Thymus (tissue), 11 donors: Measurements from ENCODE around the gene GLYR1. TPM values are rescaled to one million over a fixed set of nuclear protein-coding genes. Genes with fewer than 3 reads are reported as not detected.

Source experiments
- DNase-seq, 9 donors: peaks; one replicate each; pipeline ENCODE4 v3.0.0-alpha.2; 2013; ENCODE audit warnings: low spot score in 9 of 9, low read depth in 6 of 9, missing footprints in 1 of 9
- H3K27ac ChIP-seq, 2 donors: one replicate each; pipeline ENCODE4 v1.5.1; 2013; ENCODE audit warnings: control low read depth in 1 of 2, low read depth in 1 of 2, low read length in 1 of 2, mild to moderate bottlenecking in 1 of 2, moderate library complexity in 1 of 2
- H3K27me3 ChIP-seq, 2 donors: one replicate each; pipeline ENCODE4 v1.5.1; 2013; ENCODE audit warnings: low read length in 1 of 2; ENCODE audit not compliant: control insufficient read depth in 2 of 2, insufficient read depth in 1 of 2
- H3K36me3 ChIP-seq, 2 donors: one replicate each; pipeline ENCODE4 v1.5.1; 2013; ENCODE audit warnings: low read length in 1 of 2, mild to moderate bottlenecking in 1 of 2, moderate library complexity in 1 of 2; ENCODE audit not compliant: control insufficient read depth in 2 of 2, insufficient read depth in 2 of 2
- H3K4me1 ChIP-seq, 2 donors: one replicate each; pipeline ENCODE4 v1.5.1; 2013; ENCODE audit warnings: low read length in 2 of 2; ENCODE audit not compliant: control insufficient read depth in 2 of 2, insufficient read depth in 2 of 2
- H3K4me3 ChIP-seq, 2 donors: one replicate each; pipeline ENCODE4 v1.5.1; 2013; ENCODE audit warnings: low read length in 2 of 2, control low read depth in 1 of 2, mild to moderate bottlenecking in 1 of 2
- H3K9me3 ChIP-seq, 2 donors: one replicate each; pipeline ENCODE4 v1.5.1; 2013; ENCODE audit warnings: low read length in 1 of 2, mild to moderate bottlenecking in 1 of 2; ENCODE audit not compliant: control insufficient read depth in 2 of 2, insufficient read depth in 1 of 2
- WGBS: extraction: QIAGEN DNeasy Blood & Tissue Kit; methylation state at CpG from one replicate; pipeline ENCODE4 v1.1.7; 2013; 5-methylcytosine and 5-hydroxymethylcytosine counted together
- polyA plus RNA-seq: library from polyadenylated mRNA; stranded (reverse); fragments of 200-250 nt; gene quantifications from one replicate; pipeline ENCODE4 v1.2.3, GENCODE V29; 2013
- total RNA-seq: library from RNA; stranded (reverse); fragments of 120-200 nt; gene quantifications from one replicate; pipeline ENCODE4 v1.2.4, GENCODE V29; 2013
- donor health status: healthy.

The GLYR1 gene
- total and polyA plus RNA-seq, 2 donors = 36.4 to 59.1 TPM

DNA sequence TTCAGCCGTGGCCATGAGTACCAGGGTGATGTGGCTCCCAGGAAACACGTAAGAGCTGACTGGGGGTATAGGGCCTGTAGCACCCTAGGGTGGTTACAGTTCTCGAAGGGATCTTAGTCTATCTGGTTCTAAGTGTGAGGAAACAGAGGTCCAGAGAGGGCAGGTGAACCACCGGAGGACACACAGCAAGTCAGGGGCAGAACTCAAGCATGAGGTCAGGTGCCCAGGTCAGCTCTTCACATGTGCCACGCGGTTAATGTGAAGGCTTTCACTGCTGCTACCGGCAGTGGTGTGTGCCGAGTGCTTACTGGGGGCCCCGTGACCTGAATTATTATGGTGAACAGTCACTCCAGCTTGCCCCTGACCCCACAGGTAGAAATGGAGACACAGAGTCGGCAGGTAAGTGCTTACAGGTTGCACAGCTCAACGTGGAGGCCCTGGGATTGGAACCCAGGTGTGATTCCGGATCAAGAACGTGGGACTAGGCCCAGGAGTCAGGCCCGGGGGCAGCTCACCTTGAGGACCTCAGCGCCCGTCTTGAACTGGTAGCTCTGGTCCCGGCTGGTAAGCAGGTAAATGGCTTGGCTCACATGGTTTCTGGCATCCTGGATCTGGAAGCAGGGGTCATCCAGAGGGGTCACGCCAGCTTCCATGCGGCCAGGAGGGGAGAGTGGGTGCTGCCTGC is 47.8 kb downstream of the GLYR1 start:
- Histone ChIP-seq H3K4me3 (no peak overlapping the region), H3K9me3 (peaks cover 0 to 5% of the 10 kb centered on the region in 2 donors), H3K27me3 (no peaks in the 10 kb centered on the region), H3K36me3 (peaks cover 6 to 13% of the 10 kb centered on the region in 2 donors), H3K4me1 (peaks cover 7 to 24% of the 10 kb centered on the region in 2 donors), H3K27ac (no peak overlapping the region)
- no peak for DNase-seq
- 97% methylated on average over 19 of the region's 19 CpGs for WGBS

DNA sequence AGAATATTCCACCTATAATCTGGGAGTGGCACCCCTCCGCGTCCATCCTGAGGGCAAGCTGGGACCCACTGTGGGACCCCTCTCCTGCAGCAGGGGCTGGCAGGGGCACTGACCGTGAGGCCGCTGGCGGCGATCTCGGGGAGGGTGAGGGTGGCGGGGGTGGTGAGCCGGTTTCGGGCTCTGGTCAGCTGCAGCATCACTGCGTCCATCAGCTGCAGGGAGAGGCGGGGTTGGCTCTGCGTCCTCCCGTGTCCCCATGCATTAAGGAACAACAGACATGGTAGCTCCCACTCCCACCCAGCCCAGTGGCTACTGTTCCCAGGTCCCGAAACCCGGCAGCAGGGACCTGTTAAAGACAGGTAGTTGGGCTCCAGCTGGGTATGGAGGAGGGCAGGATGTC is 48.6 kb downstream of the GLYR1 start:
- H3K4me3 ChIP-seq = no peak overlapping the region
- H3K27ac ChIP-seq = no peak overlapping the region
- H3K4me1 ChIP-seq = peaks cover 7 to 22% of the 10 kb centered on the region in 2 donors
- peaks cover 0 to 5% of the 10 kb centered on the region in 2 donors for H3K9me3 ChIP-seq
- DNase-seq = no peak
- WGBS = 98% methylated on average over 16 of the region's 16 CpGs
- H3K27me3 ChIP-seq = no peaks in the 10 kb centered on the region
- H3K36me3 ChIP-seq = peaks cover 2 to 7% of the 10 kb centered on the region in 2 donors

DNA sequence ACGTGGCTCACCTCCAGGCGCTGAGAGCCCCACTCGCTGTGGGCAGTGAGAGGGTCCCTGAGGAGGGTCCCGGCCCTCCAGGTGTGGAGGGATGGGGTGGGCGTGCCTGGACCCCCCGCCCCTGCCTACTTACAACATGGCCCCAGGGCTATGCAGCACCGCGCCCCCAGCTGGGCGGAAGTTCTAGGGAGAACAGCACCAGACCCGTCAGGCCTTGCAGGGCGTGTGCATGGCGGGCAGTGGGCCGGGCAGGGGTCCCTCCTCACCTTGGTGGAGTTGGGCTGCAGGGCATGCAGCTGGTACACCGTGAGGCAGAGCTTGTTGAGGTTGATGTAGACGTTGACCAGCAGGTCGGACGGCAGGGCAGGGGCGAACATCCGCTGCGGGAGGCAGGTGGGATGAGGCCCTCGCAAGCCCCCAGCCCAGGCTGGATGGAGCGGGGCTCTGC is 49.3 kb downstream of the GLYR1 start:
- peaks cover 0 to 5% of the 10 kb centered on the region in 2 donors for H3K9me3 ChIP-seq
- no peak for DNase-seq
- peaks cover 2 to 7% of the 10 kb centered on the region in 2 donors for H3K36me3 ChIP-seq
- 98% methylated on average over 22 of the region's 22 CpGs for WGBS
- no peak overlapping the region for H3K27ac ChIP-seq
- H3K4me1 ChIP-seq = peaks cover 7 to 20% of the 10 kb centered on the region in 2 donors
- no peaks in the 10 kb centered on the region for H3K27me3 ChIP-seq
- H3K4me3 ChIP-seq = no peak overlapping the region

DNA sequence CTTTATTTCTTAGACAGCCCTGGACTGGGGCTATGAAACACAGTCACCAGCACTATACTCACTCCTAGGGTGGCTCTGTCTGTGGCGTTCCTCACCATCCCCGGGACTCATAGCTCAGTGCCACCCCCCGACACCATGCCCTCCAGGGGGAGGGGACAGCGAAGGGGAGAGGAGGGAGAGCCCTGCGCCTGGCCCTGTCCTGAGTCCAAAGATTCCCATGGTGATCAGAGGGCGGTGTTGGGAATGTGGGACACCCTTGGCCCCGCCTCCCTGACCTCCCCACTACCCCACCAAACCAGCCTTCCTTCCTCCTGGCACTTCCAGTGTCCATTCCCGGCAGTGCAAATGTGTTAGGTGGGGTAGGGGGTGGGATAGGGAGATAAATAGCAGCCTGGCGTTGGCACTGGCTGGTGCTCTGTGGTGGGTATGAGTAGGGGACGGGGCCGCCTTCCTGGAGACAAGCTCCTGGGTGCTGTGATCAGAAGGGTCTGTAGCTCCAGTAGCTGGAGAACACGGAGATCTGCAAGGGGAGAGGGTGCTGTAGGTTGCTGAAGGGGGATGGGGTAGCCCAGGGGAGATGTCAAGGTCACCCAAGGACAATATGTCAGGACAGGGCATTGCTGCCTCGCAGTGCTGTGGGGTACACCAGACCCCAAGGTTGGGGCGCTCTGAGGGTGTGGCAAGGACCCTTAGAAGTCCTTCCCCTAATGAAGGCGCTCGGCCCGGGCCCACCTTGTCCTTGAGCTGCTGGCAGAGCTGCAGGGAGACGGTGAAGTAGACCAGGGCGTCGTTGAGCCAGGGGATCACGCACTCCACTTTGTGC is 49.9 kb downstream of the GLYR1 start:
- 97% methylated on average over 21 of the region's 21 CpGs for WGBS
- Histone ChIP-seq H3K4me3 (no peak overlapping the region), H3K36me3 (peaks cover 2 to 7% of the 10 kb centered on the region in 2 donors), H3K27me3 (no peaks in the 10 kb centered on the region), H3K27ac (no peak overlapping the region), H3K4me1 (peaks cover 7 to 20% of the 10 kb centered on the region in 2 donors), H3K9me3 (peaks cover 0 to 5% of the 10 kb centered on the region in 2 donors)
- no peak for DNase-seq

DNA sequence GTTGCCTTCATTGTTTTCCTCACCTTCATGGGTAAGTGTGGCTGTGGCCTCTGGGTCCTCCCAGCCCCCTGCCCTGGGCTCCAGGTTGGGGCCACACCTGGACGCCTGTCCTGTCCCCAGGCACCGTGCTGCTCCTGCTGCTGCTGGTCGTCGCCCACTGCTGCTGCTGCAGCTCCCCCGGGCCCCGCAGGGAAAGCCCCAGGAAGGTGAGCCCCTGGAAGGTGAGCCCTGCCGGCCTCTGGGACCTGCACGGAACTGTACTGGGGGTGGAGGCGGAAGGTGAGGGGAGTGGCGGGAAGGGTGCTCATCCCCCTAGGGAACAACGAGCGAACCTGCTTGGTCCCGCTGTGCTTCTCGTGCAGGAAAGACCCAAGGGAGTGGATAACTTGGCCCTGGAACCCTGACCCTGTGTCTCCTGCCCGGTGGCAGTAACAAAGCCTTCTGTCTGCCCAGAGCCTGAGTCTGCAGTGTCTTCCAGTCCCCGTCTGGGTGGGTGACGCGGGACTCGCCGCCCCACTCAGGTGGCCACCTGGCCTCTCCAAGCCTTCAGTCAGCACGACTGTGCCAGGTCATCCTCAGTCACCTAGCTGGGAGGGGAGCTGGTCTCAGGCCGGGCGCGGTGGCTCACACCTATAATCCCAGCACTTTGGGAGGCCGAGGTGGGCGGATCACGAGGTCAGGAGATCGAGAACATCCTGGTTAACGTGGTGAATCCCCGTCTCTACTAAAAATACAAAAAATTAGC is 51.1 kb downstream of the GLYR1 start:
- Histone ChIP-seq H3K4me1 (peaks cover 0 to 11% of the 10 kb centered on the region in 2 donors), H3K9me3 (peaks cover 0 to 5% of the 10 kb centered on the region in 2 donors), H3K4me3 (no peak overlapping the region), H3K27me3 (no peaks in the 10 kb centered on the region), H3K36me3 (peaks cover 2 to 7% of the 10 kb centered on the region in 2 donors), H3K27ac (no peak overlapping the region)
- no peak for DNase-seq
- 98% methylated on average over 30 of the region's 30 CpGs for WGBS

DNA sequence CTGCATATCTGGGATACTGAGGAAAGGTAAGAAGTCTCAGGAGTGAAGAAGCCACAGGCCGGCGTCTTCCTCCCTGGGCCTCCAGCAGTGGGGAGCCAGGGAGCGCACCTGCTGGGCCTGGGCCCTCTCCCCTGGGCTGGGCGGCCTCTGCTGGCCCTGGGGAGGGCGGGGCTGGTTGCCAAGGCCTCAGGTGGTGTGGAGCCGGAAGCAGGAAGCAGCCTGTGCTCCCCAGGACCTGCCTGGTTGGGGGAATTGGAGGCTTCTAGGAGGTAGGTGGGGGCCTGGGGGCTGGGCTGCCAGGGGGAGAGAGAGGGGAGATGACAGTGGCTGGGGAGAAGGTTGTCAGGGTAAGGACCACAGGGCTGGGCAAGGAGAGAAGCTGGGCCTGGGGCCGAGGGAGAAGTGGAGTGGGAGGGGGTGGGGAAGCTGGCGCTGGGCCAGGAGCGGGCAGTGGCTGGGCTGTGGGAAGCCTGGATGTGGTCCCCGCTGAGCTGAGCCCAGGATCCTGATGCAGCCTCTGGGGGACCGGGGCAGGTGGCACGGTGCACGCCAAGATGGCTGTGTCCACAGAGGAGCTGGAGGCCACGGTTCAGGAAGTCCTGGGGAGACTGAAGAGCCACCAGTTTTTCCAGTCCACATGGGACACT is 51.8 kb downstream of the GLYR1 start, which contains the start of gene SMIM22:
Gene SMIM22, plus strand, starts transcription at position 189 of the 647 bp plus-strand sequence. Its CDS starts 366 bp downstream, at position 555.
- DNase-seq = no peak
- Histone ChIP-seq H3K27ac (no peak within 1 kb of the TSS), H3K36me3 (peaks cover 2 to 7% of the 10 kb centered on the region in 2 donors), H3K4me3 (no peak within 1 kb of the TSS), H3K27me3 (no peaks in the 10 kb centered on the region), H3K4me1 (peaks cover 0 to 5% of the 10 kb centered on the region in 2 donors), H3K9me3 (peaks cover 0 to under 1% of the 10 kb centered on the region in 2 donors)
- WGBS = 95% methylated on average over 14 of the region's 14 CpGs

DNA sequence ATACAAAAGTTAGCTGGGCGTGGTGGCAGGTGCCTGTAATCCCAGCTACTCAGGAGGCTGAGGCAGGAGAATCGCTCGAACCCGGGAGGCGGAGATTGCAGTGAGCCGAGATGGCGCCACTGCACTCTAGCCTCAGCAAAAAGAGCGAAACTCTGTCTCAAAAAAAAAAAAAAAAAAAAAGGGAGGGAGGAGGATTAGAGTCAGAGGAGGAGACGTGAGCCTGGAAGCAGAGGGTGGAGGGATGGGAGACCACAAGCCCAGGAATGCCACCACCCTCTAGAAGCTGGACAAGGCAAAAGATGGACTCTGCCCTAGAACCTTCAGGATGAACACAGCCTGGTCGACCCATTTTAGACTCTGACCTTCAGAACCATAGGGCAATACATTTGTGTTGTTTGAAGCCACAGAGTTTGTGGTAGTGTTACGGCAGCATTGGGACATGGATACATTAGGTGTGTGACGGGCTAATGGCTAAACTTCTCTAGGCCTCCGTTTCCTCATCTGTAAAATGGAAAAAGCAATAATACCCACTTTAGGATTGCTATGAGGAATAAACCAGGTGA is 54.1 kb downstream of the GLYR1 start:
- Histone ChIP-seq H3K4me3 (no peak overlapping the region), H3K9me3 (no peaks in the 10 kb centered on the region), H3K27ac (no peak overlapping the region), H3K4me1 (peaks cover 0 to 9% of the 10 kb centered on the region in 2 donors), H3K27me3 (no peaks in the 10 kb centered on the region), H3K36me3 (peaks cover 0 to 3% of the 10 kb centered on the region in 2 donors)
- WGBS = 92% methylated on average over 13 of the region's 13 CpGs
- no peak for DNase-seq

DNA sequence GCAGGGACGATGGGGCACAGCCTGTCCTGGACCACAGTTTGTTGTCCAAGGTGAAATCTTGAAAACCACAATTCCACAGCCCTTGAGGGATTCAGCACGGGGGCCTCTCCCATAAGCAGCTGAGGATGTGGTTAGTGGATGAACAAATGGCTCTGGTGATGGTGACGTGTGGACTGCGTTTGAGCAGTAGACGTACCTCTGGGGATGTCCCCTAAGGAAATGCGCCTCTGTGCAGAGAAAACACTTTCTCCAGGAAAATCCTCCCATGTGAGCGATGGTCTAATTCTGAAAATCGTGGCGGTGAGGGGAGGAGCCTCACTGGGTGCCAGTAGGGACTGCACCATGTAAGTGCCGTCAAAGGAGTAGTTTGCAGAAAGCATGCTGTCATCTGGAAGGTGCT is 56.2 kb downstream of the GLYR1 start:
- H3K27ac ChIP-seq = no peak overlapping the region
- 71% methylated on average over 10 of the region's 10 CpGs for WGBS
- H3K9me3 ChIP-seq = no peaks in the 10 kb centered on the region
- H3K4me1 ChIP-seq = peaks cover 0 to 14% of the 10 kb centered on the region in 2 donors
- H3K4me3 ChIP-seq = no peak overlapping the region
- H3K36me3 ChIP-seq = no peaks in the 10 kb centered on the region
- no peaks in the 10 kb centered on the region for H3K27me3 ChIP-seq
- no peak for DNase-seq
